ENCODE results near the gene DACH1.

Gene DACH1

GRCh38 chr13:71685072-71685471, 181.9 kb downstream of the DACH1 start:
- Histone ChIP-seq H3K4me3 (ENCODE audit: low read depth in 1 of 2, low read length in 2 of 2) (no peak overlapping the region), H3K36me3 (ENCODE audit: control insufficient read depth in 1 of 2, insufficient read depth in 2 of 2, low read length in 2 of 2) (no peaks in the 10 kb centered on the region), H3K9me3 (ENCODE audit: control insufficient read depth in 1 of 2, low read length in 2 of 2) (no peaks in the 10 kb centered on the region), H3K27ac (ENCODE audit: low read length) (no peak overlapping the region), H3K27me3 (ENCODE audit: low read depth, low read length) (no peaks in the 10 kb centered on the region), H3K4me1 (ENCODE audit: control insufficient read depth in 1 of 2, insufficient read depth in 2 of 2, low read length in 2 of 2) (no peaks in the 10 kb centered on the region)

GRCh38 chr13:71681901-71682613, 184.9 kb downstream of the DACH1 start:
- Histone ChIP-seq H3K4me1 (ENCODE audit: control insufficient read depth in 1 of 2, insufficient read depth in 2 of 2, low read length in 2 of 2) (no peaks in the 10 kb centered on the region), H3K36me3 (ENCODE audit: control insufficient read depth in 1 of 2, insufficient read depth in 2 of 2, low read length in 2 of 2) (no peaks in the 10 kb centered on the region), H3K9me3 (ENCODE audit: control insufficient read depth in 1 of 2, low read length in 2 of 2) (no peaks in the 10 kb centered on the region), H3K4me3 (ENCODE audit: low read depth in 1 of 2, low read length in 2 of 2) (no peak overlapping the region), H3K27me3 (ENCODE audit: low read depth, low read length) (no peaks in the 10 kb centered on the region), H3K27ac (ENCODE audit: low read length) (no peak overlapping the region)

GRCh38 chr13:71677124-71677523, 189.9 kb downstream of the DACH1 start:
- H3K9me3 ChIP-seq (ENCODE audit: control insufficient read depth in 1 of 2, low read length in 2 of 2) = no peaks in the 10 kb centered on the region
- H3K36me3 ChIP-seq (ENCODE audit: control insufficient read depth in 1 of 2, insufficient read depth in 2 of 2, low read length in 2 of 2) = no peaks in the 10 kb centered on the region
- no peaks in the 10 kb centered on the region for H3K27me3 ChIP-seq (ENCODE audit: low read depth, low read length)
- H3K27ac ChIP-seq (ENCODE audit: low read length) = no peak overlapping the region
- H3K4me1 ChIP-seq (ENCODE audit: control insufficient read depth in 1 of 2, insufficient read depth in 2 of 2, low read length in 2 of 2) = no peaks in the 10 kb centered on the region
- no peak overlapping the region for H3K4me3 ChIP-seq (ENCODE audit: low read depth in 1 of 2, low read length in 2 of 2)

- Histone ChIP-seq H3K36me3 (ENCODE audit: control insufficient read depth in 1 of 2, insufficient read depth in 2 of 2, low read length in 2 of 2) (no peaks in the 10 kb centered on the region), H3K4me3 (ENCODE audit: low read depth in 1 of 2, low read length in 2 of 2) (no peak overlapping the region), H3K27me3 (ENCODE audit: low read depth, low read length) (no peaks in the 10 kb centered on the region), H3K4me1 (ENCODE audit: control insufficient read depth in 1 of 2, insufficient read depth in 2 of 2, low read length in 2 of 2) (no peaks in the 10 kb centered on the region), H3K27ac (ENCODE audit: low read length) (no peak overlapping the region), H3K9me3 (ENCODE audit: control insufficient read depth in 1 of 2, low read length in 2 of 2) (no peaks in the 10 kb centered on the region)
Measured at GRCh38 chr13:71672512-71672911, 194.5 kb downstream of the DACH1 start.

GRCh38 chr13:71663431-71663830, 203.6 kb downstream of the DACH1 start:
- Histone ChIP-seq H3K9me3 (ENCODE audit: control insufficient read depth in 1 of 2, low read length in 2 of 2) (no peaks in the 10 kb centered on the region), H3K27me3 (ENCODE audit: low read depth, low read length) (no peaks in the 10 kb centered on the region), H3K36me3 (ENCODE audit: control insufficient read depth in 1 of 2, insufficient read depth in 2 of 2, low read length in 2 of 2) (no peaks in the 10 kb centered on the region), H3K4me1 (ENCODE audit: control insufficient read depth in 1 of 2, insufficient read depth in 2 of 2, low read length in 2 of 2) (no peaks in the 10 kb centered on the region), H3K4me3 (ENCODE audit: low read depth in 1 of 2, low read length in 2 of 2) (no peak overlapping the region), H3K27ac (ENCODE audit: low read length) (no peak overlapping the region)

DNA sequence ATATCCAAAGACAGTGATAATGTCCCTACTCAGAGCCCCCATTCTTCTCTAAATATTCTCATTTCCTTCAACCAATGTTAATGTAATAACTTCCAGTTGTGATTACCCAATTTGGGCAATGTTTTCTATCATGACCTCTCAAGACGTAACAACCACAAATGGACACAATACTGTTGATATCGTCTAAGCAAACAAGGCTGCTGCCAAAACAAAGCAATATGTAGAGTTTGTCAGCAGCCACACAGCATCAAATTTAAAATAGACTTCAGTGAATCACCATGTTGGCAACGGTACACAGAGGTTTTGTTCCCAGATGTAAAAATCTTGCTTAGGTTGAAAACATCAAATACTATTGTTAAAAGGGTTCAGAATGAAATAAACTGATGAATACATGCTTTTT, 205.1 kb downstream of the DACH1 start:
- Histone ChIP-seq H3K36me3 (ENCODE audit: control insufficient read depth in 1 of 2, insufficient read depth in 2 of 2, low read length in 2 of 2) (no peaks in the 10 kb centered on the region), H3K4me1 (ENCODE audit: control insufficient read depth in 1 of 2, insufficient read depth in 2 of 2, low read length in 2 of 2) (no peaks in the 10 kb centered on the region), H3K27ac (ENCODE audit: low read length) (no peak overlapping the region), H3K4me3 (ENCODE audit: low read depth in 1 of 2, low read length in 2 of 2) (no peak overlapping the region), H3K9me3 (ENCODE audit: control insufficient read depth in 1 of 2, low read length in 2 of 2) (no peaks in the 10 kb centered on the region), H3K27me3 (ENCODE audit: low read depth, low read length) (no peaks in the 10 kb centered on the region)

- Histone ChIP-seq H3K4me3 (ENCODE audit: low read depth in 1 of 2, low read length in 2 of 2) (no peak overlapping the region), H3K27ac (ENCODE audit: low read length) (no peak overlapping the region), H3K9me3 (ENCODE audit: control insufficient read depth in 1 of 2, low read length in 2 of 2) (no peaks in the 10 kb centered on the region), H3K36me3 (ENCODE audit: control insufficient read depth in 1 of 2, insufficient read depth in 2 of 2, low read length in 2 of 2) (no peaks in the 10 kb centered on the region), H3K4me1 (ENCODE audit: control insufficient read depth in 1 of 2, insufficient read depth in 2 of 2, low read length in 2 of 2) (no peaks in the 10 kb centered on the region), H3K27me3 (ENCODE audit: low read depth, low read length) (no peaks in the 10 kb centered on the region)
Measured at GRCh38 chr13:71659404-71659803, 207.6 kb downstream of the DACH1 start.

GRCh38 chr13:71645467-71645866, 221.5 kb downstream of the DACH1 start:
- H3K27ac ChIP-seq (ENCODE audit: low read length) = no peak overlapping the region
- H3K27me3 ChIP-seq (ENCODE audit: low read depth, low read length) = no peaks in the 10 kb centered on the region
- H3K36me3 ChIP-seq (ENCODE audit: control insufficient read depth in 1 of 2, insufficient read depth in 2 of 2, low read length in 2 of 2) = no peaks in the 10 kb centered on the region
- H3K9me3 ChIP-seq (ENCODE audit: control insufficient read depth in 1 of 2, low read length in 2 of 2) = no peaks in the 10 kb centered on the region
- H3K4me1 ChIP-seq (ENCODE audit: control insufficient read depth in 1 of 2, insufficient read depth in 2 of 2, low read length in 2 of 2) = no peaks in the 10 kb centered on the region
- H3K4me3 ChIP-seq (ENCODE audit: low read depth in 1 of 2, low read length in 2 of 2) = no peak overlapping the region

DNA sequence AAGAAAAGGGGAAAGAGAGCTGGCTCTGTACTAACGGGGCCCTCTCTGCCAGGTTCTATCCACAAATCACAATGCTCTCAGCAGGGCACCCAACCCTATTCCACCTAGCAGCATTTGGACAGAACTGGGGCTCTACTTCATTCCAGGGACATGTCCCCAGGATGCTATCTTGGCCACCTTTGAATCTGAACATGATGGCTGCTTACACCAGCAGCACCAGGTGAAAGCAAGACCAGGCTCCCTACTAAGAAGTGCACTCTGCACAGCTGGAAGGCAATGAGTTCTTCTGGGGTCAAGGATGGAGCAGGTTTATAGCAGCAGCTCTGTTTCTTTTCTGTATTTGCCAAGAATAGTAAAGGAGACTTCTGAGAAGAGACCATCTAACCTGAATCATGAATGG, 222.4 kb downstream of the DACH1 start:
- Histone ChIP-seq H3K4me1 (ENCODE audit: control insufficient read depth in 1 of 2, insufficient read depth in 2 of 2, low read length in 2 of 2) (no peaks in the 10 kb centered on the region), H3K36me3 (ENCODE audit: control insufficient read depth in 1 of 2, insufficient read depth in 2 of 2, low read length in 2 of 2) (no peaks in the 10 kb centered on the region), H3K4me3 (ENCODE audit: low read depth in 1 of 2, low read length in 2 of 2) (no peak overlapping the region), H3K27me3 (ENCODE audit: low read depth, low read length) (no peaks in the 10 kb centered on the region), H3K9me3 (ENCODE audit: control insufficient read depth in 1 of 2, low read length in 2 of 2) (no peaks in the 10 kb centered on the region), H3K27ac (ENCODE audit: low read length) (no peak overlapping the region)

DNA sequence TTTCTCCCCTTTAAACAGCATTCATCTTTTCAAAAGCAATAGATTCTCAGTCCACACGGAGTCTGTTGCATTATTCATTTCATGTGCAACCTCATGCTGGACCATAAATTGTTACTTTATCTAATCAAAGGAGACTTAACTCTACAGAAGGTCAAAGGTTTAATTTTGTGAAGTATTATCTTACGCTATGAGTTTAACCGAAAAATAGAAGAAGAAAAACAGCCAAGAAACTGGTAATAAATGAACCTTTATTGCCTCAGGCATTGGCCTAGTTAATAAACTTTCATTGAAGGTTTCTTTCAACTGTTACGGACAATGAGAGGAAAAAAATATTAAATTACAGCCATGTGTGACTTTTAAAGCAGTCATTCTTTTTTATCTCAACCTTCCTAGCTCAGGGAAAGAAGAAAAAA, 223.6 kb downstream of the DACH1 start:
- Histone ChIP-seq H3K4me1 (ENCODE audit: control insufficient read depth in 1 of 2, insufficient read depth in 2 of 2, low read length in 2 of 2) (no peaks in the 10 kb centered on the region), H3K27ac (ENCODE audit: low read length) (no peak overlapping the region), H3K36me3 (ENCODE audit: control insufficient read depth in 1 of 2, insufficient read depth in 2 of 2, low read length in 2 of 2) (no peaks in the 10 kb centered on the region), H3K4me3 (ENCODE audit: low read depth in 1 of 2, low read length in 2 of 2) (no peak overlapping the region), H3K27me3 (ENCODE audit: low read depth, low read length) (no peaks in the 10 kb centered on the region), H3K9me3 (ENCODE audit: control insufficient read depth in 1 of 2, low read length in 2 of 2) (no peaks in the 10 kb centered on the region)

GRCh38 chr13:71638751-71639150, 228.3 kb downstream of the DACH1 start:
- Histone ChIP-seq H3K27ac (ENCODE audit: low read length) (no peak overlapping the region), H3K36me3 (ENCODE audit: control insufficient read depth in 1 of 2, insufficient read depth in 2 of 2, low read length in 2 of 2) (no peaks in the 10 kb centered on the region), H3K27me3 (ENCODE audit: low read depth, low read length) (no peaks in the 10 kb centered on the region), H3K4me1 (ENCODE audit: control insufficient read depth in 1 of 2, insufficient read depth in 2 of 2, low read length in 2 of 2) (no peaks in the 10 kb centered on the region), H3K9me3 (ENCODE audit: control insufficient read depth in 1 of 2, low read length in 2 of 2) (no peaks in the 10 kb centered on the region), H3K4me3 (ENCODE audit: low read depth in 1 of 2, low read length in 2 of 2) (no peak overlapping the region)

All from muscle layer of duodenum (tissue), 2 donors.